NCI-H2171 treated with DMSO at 0.1 percent for 48 hours (cell line): ENCODE results near the gene PAX9.
"Not testable (repeated sequence)": the region's sequence is repeated elsewhere in the genome, so short reads cannot be mapped to it uniquely, and the experiment has no call there.

Experiments used
- DNase-seq: peaks from one replicate; lab custom pipeline; 2025; lab: John Stamatoyannopoulos, UW

The PAX9 gene

DNA sequence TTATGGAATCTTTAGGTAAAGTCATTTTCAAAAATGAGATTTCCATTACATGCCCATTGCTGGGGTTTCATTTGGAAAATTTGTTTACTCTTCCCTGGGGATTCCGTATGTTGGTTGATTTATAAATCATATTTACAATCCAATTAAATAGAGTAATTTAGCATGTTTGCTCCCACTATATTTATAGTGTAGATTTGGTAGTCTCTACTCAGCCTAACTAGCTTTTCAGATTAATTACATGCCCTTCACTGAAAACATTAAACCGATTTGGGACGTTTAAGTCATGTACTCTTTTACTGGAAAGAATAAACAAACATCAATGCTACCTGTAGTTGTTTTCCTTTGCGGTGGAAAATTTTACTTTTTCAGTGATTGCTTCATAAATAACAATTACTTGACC lies 10.4 kb downstream of the PAX9 start:
- no peak for DNase-seq

DNA sequence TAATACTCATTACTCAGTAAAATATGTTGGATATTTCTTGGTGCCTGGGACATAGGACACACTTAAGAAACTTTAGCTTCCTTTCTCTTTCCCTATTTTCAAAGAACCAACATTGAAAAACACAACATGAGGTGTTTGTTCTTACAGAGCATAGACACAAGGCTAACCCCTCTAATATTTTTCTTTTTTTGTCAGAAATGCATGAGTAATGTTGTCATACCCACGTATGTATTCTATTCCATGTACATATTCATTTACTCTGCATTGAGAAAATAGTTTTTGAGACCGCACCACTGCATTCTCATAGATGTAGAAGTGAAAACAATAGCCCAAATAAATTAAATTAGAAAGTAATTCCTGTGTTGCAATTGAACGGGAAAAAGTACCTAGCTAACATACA lies 13.0 kb downstream of the PAX9 start:
- no peak for DNase-seq

DNA sequence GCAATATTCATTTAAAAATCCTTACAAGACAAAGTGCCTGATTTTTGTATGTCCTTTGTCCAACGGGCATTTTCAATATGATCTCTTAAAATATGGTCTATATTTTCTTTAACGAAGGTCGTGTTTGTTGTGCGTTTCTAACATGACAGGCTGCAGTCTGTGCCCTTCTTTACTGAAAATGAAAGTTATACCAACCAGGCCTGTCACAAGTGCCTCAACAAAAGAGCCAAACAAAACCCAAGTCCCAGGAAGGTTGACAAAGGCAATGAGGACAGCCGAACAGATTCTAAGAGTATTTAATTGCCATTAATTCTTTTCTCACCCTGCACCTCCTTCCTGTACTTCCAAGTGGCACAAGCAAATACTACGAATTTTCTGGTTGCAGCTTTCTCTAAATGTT lies 13.9 kb downstream of the PAX9 start:
- no peak for DNase-seq

DNA sequence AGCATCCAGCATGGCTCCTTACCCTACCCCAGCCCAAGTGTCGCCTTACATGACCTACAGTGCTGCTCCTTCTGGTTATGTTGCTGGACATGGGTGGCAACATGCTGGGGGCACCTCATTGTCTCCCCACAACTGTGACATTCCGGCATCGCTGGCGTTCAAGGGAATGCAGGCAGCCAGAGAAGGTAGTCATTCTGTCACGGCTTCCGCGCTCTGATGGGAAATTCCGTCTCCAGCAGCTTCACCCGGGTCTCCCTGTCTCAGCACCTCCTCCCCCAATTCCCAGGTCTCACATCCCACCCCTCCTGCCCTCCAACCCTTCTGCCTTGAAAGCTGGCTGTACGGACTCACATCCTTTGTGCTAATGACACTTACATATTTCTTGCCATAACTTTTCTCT lies 14.6 kb downstream of the PAX9 start:
- DNase-seq: no peak

DNA sequence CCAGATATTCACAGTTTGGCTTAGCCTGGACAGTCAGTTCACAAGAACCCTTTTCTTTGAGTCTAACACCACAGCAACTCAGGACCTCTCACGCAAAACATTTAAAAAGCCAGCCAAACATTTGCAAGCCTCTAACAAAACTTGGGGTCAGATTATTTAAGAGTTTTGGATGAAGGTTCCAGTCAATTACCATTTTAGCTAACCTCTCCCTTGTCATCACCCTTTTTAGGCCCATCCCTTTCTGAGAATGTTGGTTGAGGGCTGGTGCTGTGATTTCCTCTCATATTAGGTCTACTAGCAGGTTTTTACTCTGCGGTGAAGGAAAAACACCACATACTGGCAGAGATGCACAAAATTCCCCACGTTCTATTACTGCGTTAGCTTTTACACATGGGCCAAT lies 20.7 kb downstream of the PAX9 start:
- DNase-seq: no peak

DNA sequence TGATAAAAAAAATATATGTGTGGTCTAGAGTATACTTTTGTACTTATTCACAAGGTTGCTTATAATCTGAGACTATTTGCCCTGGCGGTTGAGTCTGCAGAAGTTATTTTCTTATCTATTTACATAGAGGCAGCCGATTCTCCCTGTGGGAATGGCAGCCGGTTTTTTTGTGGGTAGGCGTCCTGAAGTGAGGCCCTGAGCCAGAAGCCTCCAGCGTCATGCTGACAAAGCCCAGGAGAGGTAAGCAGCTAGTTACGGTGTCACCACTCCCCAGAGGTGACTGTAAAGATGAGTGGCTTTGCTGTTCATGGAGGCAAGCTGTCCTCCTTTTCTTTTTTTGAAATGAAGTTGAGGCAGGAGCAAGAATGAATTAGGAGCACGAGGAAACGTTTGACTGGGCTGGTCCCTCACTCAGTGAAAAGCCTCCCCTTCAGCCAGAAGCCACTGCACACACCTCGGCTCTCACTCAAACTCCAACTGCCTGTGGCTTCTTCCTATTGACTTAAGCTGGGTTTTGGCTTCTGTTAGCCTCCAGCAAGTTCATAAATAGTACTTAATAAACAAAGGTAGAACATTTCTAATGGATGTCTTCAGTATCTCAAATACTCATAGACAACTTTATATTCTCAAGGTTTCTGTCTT lies 21.5 kb downstream of the PAX9 start:
- DNase-seq: peak; percentile 21

DNA sequence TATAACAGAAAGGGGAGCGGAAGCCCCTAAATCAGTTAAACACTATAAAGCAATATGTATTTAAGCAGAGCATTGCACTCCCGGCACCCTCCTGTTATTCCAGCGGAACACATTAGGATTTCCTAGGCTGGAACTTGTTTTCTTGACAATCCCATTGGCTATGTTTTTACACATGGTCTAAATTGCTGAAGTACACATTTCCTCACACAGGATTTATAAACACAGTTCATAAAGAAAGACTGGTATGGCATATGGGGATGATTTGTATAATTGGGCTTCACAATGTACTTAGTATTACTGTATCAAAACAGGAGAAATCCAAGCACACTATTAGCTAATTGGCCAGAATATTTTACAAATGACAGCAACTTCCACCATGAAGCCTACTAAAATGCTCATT lies 23.3 kb downstream of the PAX9 start:
- DNase-seq: no peak

DNA sequence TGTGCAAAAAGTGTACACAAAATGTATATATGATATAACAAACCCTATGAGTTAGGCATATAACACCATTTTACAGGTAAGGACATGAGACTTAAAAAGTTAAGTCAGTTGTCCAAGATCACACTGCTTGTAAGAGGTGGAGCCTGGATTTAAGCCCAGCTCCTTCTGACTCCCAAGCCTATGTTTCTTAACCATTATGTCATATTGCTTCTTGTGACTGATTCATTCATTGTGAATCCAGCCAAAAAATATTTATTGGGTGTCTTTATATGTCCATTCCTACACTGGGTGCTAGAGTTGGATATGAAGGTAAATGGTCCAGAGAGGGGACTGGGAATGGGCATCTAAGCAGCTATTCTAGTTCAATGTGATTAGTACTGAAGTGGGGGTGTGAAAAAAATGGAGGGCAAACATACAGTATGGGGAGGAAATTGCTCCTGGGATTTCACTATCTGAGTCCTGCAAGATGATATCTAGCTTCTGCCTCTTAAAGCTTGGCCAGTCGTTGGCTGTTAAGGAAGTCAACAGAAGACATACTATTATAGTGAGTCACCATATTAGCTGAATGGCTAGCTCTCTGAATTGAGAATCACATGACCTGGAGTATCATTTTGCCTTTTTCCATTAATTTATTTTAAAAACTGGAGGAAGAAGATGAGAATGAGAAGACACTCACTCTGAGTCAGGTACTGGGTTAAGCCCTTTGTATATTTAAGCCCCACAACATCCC lies 28.8 kb downstream of the PAX9 start:
- DNase-seq: no peak

DNA sequence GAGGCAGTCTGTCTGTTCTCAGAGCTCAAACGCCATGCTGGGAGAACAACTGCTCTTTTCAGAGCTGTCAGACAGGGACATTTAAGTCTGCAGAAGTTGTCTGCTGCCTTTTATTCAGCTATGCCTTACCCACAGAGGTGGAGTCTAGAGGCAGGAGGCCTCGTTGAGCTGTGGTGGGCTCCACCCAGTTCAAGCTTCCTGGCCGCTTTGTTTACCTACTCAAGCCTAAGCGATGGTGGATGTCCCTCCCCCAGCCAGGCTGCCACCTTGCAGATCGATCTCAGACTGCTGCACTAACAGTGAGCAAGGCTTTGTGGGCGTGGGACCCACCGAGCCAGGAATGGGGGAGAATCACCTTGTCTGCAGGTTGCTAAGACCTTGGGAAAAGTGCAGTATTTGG lies 37.8 kb downstream of the PAX9 start:
- DNase-seq: not testable (repeated sequence)

DNA sequence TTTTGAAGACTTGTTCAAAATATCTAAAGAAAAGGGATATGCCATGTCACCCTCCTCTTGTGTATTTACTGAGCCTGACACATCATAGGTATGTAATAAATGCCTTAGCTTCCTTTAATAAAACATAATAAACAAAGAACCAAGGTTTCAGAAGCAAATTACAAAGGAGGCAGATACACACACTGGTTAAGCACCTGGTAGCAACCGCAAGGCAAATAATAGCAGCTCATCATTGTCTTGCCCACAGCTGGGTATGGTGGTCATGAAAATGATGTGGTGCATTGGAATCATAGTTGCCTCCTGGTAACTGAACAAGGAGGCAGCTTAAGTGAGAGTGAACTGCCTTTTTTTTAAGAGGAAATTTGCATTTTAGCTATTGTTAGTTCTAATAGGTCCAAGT lies 39.0 kb downstream of the PAX9 start:
- DNase-seq: no peak

DNA sequence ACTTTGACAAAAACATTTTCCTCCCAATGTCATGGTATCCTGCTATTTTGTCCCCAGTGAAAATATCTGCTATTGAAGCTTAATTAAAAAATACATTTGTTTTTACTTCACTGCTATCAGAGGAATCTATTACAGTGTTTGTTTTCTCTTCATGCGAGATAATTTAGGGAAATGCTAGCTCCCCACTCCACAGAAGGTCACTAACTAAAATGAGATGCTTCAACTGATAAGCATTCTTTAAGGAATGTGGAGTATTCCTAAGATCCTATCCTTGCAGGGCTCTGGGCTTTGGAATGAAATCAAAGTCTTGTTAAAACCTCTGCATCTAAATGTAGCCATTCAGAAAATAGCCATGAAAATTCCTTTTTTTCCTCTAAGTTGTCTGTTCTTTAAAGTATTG lies 39.5 kb downstream of the PAX9 start:
- no peak for DNase-seq

DNA sequence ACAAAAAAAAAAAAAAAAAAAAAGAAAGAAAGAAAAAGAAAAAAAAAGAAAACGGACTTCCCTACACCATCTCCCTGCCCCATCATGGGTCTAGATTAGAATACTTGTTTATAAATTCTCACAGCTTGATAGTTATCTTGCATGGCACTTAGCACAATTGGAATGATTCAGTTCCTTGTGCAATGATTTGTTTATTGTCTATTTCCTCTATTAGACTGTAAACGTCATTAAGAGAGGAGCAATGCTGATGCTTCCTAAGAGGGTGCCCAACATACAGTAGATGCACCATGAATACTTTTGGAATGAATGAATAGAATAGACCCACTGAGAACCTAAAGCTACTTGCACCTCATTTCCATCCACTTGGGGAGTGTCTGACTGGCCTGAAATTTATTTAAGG lies 40.8 kb downstream of the PAX9 start:
- DNase-seq: no peak

DNA sequence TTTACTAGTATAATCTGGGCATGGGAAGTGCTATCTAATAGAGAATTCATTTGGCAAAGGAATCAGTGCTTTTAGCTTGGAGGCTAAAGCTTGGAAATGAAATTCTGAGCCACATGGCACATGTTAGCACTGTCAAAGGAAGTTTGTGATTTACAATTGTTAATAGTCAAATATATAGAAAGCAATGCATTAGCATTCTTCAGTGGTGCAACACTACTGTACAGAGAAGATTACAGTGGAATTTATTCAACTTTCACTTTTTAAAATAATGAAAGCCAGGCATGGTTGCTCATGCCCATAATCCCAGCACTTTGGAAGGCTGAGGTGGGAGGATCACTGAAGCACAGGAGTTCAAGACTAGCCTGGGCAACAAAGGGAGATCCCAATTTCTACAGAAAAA lies 45.9 kb downstream of the PAX9 start:
- no peak for DNase-seq

DNA sequence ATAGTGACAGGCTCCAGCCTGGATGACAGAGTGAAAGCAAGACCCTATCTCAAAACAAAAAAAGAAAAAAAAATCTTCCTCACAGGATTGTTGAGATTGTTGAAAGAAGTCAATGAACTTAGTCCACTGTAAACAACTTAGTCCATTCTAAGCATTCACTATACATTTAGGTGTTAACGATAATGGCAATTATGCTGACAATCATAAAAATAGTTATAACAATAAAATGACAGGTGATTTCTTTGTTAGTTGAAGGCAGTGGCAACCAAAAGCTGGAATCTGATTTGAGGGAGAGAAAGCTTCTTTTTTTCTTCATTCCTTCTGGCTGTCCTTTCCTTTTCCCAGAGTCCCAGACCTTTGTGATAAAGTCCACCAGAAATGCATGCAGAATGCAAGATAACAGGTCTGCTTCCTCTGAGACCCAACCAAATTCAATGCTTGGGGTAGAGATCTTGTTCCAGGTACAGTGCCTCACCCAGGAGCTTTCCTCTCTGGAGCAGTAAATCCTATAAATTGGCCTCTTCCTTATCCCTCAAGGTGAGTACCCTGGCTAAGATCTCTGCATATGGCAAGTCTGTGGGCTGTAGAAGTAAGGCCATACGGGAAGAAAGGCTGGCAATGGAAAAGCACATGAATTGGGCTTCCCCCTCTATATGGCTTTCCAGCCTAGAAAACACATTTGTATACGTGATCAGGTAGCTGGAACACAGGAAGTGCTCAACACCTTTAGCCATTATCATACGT lies 52.5 kb downstream of the PAX9 start:
- DNase-seq: no peak

DNA sequence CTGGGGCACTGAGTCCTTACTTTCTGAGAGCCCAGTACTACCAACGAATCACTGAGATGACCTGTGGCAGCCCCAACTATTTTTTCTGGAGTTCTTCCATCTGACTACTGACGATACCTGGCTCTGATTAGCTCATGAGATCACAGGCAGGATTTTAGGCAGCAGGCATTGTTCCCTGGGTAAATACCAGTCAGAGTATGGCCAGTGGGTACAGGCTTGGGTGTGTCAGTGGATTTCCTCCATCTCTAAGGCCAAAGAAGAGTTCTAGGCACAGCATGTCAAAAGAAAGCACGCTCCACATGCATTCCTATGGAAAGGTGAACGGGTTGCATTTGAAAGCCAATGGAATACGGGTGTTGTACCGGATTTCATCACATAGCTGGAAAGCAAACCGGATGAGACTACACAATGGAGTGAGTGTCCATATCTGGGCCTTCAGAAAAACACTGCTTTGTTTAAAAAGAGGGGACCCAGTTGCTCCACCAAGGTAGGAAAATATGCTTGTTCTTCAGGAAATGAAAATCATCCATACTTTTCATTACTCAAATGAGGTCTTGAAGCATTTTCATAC lies 55.0 kb downstream of the PAX9 start:
- no peak for DNase-seq

DNA sequence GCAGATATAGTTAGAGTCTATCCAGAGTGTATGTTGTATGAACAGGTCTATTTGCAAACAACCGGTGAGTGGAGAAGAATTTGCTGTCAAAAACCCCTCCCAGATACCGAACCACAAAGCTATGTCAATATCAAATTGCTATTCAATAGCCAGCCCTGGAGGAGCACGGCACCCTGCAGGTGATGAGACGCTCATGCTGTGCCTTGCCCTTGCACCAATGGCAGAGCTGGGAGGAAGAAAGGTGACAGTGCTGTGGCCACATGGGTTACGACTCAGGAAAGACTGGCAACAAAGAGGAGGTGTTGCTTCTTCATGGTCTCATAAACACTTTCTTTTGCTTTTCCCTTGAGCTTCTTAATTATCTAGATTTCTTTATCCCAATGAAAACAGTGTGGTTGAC lies 55.7 kb downstream of the PAX9 start:
- no peak for DNase-seq

DNA sequence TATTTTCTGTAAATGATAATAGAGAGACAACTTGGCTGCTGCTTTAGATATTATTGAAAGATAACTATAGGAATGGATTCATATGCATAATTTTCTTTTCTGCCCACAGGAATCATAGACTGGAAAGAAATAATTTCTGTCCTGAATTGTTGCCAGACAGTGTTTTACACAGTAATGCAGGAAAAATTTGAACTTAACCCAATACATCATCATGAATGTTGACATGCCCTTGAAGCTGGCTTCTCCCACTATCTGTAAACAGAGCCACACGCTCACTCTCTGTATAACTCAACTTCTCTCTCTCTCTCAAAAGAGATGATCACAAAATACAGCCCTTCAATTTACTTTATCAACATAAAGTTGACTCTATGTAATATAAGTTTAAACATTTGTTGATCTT lies 56.6 kb downstream of the PAX9 start:
- no peak for DNase-seq

DNA sequence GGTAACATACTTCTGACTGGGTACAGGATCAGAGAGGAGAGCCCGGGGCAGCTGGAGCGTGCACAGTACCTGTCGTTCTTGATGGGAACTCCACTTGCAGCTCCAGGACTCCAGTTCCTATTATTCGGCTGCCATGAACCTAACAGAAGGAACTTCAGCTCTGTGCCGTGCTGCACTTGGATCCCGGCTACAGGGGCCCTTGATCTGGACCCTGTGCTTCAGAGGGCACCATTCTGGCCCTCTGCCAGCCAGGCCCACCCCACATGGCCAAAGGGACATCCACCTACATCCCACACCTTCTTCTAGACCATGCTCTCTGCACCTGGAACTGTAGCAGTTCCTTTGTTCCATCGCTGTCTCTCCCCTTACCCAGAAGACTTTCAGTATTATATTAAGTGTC lies 58.2 kb downstream of the PAX9 start:
- DNase-seq: no peak

DNA sequence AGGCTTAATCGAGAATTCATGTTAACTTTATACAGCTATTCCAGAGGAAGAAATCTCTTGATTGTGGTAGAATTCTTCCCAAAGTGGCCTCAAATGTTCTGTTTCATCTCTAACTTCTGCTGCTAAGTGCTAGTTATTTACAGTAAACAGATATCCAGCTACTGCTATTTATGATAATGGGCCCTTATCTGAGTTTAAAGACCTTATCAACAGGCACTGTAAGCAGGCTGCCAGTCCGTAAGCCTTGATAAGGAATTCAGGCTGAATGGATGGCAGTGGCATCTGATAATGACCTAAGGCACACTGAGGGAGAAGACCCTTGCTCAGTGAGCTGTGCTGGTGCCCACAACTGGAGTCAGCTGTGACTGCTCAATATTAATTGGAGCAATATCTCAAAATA lies 59.0 kb downstream of the PAX9 start:
- DNase-seq: no peak

DNA sequence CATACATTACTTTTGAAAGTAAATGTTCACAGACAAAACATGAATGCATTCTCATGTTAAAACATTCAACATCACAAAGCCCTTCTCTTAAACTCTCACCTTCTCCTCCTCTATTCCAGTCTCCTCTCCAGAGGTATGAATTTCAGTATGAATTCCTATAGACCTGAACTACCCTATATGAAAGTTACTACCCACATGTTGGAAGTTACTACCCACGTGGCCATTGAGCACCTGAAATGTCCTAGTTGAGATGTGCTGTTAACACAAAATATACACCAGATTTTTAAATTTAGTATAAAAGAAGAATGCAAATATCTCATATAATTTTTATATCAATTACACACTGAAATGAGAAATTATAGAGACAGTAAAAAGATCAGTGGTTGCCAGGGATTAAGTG lies 60.2 kb downstream of the PAX9 start:
- no peak for DNase-seq

DNA sequence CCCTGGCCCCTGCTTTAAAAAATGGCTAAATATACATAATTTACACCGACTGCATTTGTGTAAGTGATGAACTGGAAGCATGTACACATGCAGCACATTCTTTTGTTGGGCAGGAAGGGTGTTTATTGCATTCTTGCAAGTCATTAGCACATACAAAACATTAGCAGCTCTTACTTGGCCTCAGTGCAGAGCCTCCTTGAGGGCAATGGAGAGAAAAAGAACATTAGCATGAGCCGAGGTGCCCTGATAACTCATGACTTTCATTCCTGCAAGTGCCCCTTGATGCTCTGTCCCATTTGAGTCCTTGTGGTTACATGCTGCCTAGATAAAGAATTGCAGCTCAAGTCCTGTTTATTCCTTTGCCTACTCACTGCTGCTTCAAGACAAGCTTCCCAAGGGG lies 61.9 kb downstream of the PAX9 start:
- DNase-seq: no peak

DNA sequence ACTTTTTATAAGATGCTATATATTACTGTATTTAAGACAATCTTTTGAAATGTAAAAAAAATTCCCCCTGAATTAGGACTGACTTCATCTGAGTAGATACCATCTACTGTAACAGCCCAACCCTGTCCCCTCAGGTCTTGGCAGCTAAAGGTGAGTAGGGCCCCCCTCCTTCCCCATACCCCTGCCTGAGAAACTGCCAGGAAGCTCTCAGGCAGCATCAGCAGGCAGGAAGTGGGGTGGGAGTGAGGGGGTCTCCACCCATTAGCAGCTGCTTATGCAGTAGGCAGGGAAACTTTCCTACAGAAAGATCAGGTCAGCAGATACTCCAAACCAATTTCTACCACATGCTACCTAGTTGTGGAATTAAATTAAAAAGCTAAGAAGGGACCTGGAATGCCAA lies 62.5 kb downstream of the PAX9 start:
- no peak for DNase-seq

DNA sequence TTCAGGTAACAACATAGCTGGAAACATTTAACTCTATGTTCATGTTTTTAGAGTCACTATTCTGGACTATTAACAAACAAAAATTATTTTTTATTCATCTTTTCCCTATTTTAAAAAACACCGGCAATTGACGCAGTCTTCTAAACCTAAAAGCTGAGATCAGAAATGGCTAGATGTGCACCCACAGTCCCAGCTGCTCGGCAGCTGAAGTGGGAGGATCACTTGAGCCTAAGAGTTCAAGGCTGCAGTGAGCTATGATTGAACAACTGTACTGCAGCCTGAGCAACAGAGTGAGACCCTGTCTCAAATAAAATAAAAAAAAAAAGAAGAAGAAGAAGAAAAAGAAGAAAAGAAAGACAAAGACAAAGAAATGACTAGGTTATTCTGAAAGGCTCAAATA lies 64.5 kb downstream of the PAX9 start:
- no peak for DNase-seq
